Activated CD8-positive, alpha-beta memory T cell treated with anti-CD3 and anti-CD28 coated beads for 36 hours (primary cell): ENCODE data around the gene MFSD6L. TPM values are rescaled to one million over a fixed set of nuclear protein-coding genes. Genes with fewer than 3 reads are reported as not detected.

Experiments
- CTCF ChIA-PET: fragments of 350-600 bp; sonication (Branson Sonifier 250); formaldehyde crosslinking; loops from one replicate; lab custom pipeline; 2021; ENCODE audit warnings: antibody characterized with exemption; lab: Charles Lee
- POLR2A ChIA-PET: fragments of 350-600 bp; sonication (Branson Sonifier 250); formaldehyde crosslinking; loops from one replicate; lab custom pipeline; 2021; ENCODE audit warnings: antibody characterized with exemption; lab: Charles Lee
- total RNA-seq, 2 experiments: library from RNA; stranded (reverse); gene quantifications; one replicate each; pipeline ENCODE4 v1.2.3, GENCODE V29; 2021

MFSD6L gene
- total RNA-seq: not detected

- ChIA-PET CTCF (no interaction called here), POLR2A (no interaction called here)
These were observed at the start of gene MFSD6L for GRCh38 chr17:8798846-8799569. Gene MFSD6L (minus strand): TSS chr17:8799365. CDS start chr17:8799120, 245 bp downstream.

DNA sequence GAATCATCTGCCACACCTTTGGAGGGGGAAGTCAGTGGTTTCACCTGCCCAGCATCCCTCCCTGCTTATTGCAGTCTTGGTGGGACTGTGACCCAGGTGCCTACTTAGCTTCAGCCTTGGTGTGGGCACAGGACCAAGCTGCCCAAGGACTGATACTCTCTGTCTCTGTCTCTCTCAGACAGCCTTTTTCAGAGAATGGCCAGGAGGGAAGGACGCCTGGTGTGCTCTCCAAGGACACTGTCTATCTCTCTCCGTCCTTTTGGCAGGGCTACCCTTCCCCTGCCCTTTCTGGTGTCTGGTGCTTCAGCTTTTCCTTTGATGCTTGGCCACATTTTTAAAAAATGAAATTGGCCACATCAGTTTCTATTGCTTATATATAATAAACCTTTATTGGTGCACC is 48.7 kb upstream of the MFSD6L start:
- ChIA-PET POLR2A (no interaction called here), CTCF (no interaction called here)

GRCh38 chr17:8846768-8847211 is 47.6 kb upstream of the MFSD6L start:
- CTCF ChIA-PET: interaction anchor here (0.7 kb wide), 1 partner anchor 21 kb away, joined by 4 read pairs; no protein-coding TSS in a partner anchor
- POLR2A ChIA-PET: interaction anchor here (0.6 kb wide), 1 partner anchor 11 kb away, joined by 9 read pairs; no protein-coding TSS in a partner anchor

DNA sequence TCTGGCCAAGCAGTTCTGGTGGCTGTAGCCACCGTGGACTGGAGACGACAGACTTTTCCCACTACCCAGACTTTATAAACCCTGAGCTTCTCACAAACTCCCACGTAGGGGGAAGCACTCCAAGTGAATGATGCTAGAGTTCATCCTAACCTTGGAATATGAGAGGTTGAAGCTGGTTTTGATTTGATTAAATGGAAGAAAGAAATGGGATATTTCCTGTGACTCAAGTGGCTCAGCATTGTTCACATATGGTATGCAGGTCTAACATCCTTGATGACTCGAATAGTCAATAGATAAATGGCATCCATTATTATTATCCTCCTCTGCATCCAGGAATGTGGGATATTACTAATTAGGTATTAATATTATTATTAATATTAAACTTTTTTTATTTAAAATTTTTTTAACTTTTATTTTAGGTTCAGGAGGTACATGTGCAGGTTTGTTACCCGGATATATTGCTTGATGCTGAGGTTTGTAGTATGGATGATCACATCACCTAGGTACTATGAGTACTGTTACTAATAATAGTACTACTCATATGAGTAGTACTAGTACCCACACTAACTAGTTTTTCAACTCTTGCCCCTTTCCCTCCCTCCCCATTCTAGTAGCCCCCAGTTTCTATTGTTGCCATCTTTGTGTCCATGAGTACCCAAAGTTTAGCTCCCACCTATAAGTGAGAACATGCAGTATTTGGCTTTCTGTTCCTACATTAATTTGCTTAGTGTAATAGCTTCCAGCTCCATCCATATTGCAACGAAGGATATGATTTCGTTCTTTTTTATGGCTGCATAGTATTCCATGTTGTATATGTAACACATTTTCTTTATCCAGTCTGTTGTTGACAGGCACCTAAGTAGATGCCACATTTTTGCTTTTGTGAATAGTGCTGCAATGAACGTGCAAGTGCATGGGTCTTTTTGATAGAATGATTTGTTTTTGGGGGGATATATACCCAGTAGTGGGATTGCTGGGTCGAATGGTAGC is 45.4 kb upstream of the MFSD6L start:
- ChIA-PET CTCF (no interaction called here), POLR2A (no interaction called here)

GRCh38 chr17:8843344-8843743 is 44.2 kb upstream of the MFSD6L start:
- ChIA-PET CTCF (no interaction called here), POLR2A (no interaction called here)

DNA sequence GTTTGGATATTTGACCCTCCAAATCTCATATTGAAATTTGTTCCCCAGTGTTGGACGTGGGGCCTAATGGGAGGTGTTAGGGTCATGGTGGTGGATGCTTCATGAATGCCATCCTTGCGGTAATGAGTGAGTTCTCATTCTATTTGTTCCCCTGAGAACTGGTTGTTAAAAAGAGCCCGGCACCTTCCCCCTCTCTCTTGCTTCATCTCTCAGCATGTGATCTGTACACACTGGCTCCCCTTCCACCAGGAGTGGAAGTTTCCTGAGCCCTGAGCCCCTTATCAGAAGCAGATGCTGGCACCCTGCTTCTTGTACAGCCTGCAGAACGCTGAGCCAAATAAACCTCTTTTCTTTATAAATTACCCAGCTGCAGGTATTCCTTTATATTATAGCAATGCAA is 42.7 kb upstream of the MFSD6L start:
- POLR2A ChIA-PET: no interaction called here

GRCh38 chr17:8839410-8839935 is 40.3 kb upstream of the MFSD6L start:
- ChIA-PET POLR2A (no interaction called here), CTCF (no interaction called here)

More for the DNA sequence above, 42.7 kb upstream of the MFSD6L start:
- CTCF ChIA-PET: no interaction called here

DNA sequence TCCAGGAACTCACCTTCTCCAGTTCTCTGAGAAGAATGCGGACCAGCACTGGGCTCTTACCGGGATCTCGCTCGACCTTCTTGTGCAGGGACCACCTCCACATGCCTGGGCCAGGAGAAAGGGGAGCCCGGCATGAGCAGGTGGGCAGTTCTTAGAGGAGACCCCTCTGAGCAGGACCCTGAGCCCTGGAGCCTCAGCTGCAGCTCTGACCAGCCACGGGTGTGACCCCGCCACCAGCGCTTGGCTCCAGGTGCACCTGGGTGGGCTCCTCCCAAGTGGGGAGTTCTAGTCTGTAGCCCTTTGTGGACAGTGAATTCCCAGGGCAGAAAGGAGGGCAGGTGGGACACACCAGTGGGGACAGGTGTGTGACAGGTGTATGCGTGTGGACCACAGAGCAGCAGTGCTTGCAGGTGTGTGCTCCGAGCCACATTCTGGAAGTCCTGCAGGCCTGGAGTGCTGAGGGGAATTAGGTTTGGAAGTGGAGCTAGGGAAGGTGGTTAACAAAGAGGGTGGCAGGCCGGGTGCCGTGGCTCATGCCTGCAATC is 39.5 kb upstream of the MFSD6L start:
- ChIA-PET POLR2A (no interaction called here), CTCF (no interaction called here)

GRCh38 chr17:8837563-8838075 is 38.5 kb upstream of the MFSD6L start:
- CTCF ChIA-PET: no interaction called here
- POLR2A ChIA-PET: no interaction called here

DNA sequence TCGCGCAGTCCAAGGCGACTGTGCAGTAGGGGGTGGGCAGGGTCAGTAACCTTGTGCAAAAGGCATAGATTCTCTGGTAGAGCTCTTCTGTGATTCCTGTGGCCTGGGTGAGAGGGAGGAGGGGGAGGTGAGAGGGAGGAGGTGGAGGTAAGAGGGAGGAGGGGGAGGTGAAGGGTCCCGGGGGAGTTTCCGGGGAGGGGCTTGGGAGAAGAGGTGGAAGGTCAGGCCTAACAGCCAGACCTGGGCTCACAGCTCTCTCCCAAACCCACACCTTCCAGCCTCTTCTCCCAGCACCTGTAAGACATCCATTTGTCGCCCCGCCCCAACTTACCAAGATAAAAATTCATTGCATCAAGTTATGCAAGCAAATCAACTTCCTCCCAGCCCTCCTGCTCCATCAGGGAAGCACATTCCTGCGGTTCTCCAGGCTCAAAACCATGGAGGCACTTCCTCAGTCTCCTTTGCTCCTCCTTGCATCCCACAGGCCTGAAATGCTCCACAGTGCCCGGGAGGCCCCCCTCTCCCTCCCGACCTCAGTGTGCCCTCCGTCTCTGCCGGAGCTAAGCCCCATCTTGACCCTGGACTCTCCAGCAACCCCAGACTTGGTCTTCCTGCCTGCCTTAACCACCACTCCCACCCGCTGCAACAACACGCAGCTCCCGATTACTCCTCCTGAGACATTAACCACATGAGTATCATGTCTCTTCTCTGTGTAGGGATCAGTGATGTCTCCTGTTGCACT is 37.8 kb upstream of the MFSD6L start:
- POLR2A ChIA-PET: no interaction called here

GRCh38 chr17:8835631-8836364 is 36.6 kb upstream of the MFSD6L start:
- CTCF ChIA-PET: no interaction called here
- POLR2A ChIA-PET: no interaction called here

More for the DNA sequence above, 37.8 kb upstream of the MFSD6L start:
- CTCF ChIA-PET: no interaction called here

- ChIA-PET CTCF (no interaction called here), POLR2A (no interaction called here)
These were observed 35.9 kb upstream of the MFSD6L start for GRCh38 chr17:8835106-8835505.

GRCh38 chr17:8832711-8833352 is 33.7 kb upstream of the MFSD6L start:
- POLR2A ChIA-PET: no interaction called here
- CTCF ChIA-PET: interaction anchor here (0.6 to 0.8 kb wide), 3 partner anchors 26 to 651 kb away, joined by 3 read pairs; no protein-coding TSS in a partner anchor

DNA sequence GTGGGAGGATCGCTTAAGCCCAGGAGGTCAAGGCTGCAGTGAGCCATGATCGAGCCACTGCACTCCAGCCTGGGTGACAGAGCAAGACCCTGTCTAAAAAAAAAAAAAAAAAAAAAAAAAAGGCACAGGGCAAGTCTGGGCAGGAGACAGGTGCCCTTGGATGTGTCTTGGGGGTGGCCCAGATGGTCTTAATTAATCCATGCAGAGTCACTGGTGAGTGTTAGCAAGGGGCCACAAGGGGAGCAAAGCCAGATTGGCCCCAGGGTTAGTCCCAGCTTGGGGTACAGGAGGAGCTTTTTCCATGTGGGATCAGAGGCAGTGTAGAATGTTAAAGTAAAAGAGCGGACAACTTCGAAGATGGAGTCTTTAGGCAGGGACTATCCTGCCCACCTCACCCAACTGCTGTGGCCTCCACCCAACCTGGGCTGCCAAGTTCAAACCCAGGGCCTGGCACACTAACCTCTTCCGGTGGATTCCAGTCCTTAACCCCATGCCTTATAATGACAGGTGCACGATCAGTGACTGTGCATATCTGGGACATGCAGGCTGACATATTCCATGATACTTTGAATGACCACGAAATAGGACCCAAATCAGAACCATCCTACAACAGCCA is 32.2 kb upstream of the MFSD6L start:
- ChIA-PET CTCF (interaction anchor here (0.6 to 0.7 kb wide), 3 partner anchors 17 to 68 kb away, joined by 3 to 4 read pairs (median 3); no protein-coding TSS in a partner anchor), POLR2A (no interaction called here)

DNA sequence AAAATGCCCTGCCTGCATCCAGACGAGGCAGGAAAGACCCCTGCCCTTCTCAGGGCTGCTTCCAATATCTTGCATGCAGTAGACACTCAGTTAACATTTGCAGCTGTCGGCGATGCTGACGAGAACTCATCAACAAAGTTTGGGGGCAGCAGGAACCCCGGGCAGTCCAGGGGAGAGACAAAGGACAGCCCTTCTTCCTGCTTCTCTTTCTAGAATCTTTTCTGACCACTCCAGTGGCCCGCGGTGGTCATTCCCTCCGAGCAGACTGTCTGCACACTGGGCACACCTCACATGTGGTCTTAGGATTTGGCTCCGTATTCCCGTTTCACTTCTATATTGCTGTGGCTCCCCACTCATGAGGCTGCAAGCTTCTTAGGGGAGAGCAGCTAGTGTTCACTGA is 31.0 kb upstream of the MFSD6L start:
- ChIA-PET POLR2A (no interaction called here), CTCF (no interaction called here)

DNA sequence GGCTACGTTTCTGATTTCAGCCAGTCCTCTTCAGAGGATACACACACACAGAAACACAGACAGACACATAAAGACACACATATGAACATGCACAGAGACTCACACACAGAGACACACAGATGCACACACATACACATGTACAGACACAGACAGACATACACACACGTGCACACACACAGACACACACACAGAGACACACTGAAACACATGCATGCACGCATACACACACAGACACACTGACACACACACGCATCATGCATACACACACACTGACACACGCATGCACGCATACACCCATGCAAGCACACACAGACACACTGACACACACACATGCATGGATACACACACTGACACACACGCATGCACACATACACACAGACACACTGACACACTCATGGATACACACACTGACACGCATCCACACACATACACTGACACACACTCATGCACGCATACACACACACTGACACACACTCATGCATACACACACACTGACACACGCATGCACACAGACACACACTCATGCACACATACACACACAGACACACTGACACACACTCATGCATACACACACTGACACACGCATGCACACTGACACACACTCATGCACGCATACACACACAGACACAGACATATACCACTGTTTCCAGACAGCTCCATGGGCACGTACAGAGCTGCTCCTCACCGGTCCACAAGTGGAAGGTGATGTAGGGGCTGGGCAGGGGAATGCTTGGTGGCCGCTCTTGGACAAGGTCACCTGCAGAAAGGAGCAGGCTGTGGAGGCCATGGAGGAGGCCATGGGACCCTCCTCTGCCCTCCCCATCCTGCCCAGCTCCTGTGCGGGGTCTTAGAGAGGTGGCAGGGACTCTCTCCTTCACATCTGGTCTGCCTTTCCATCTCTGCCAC is 30.1 kb upstream of the MFSD6L start:
- POLR2A ChIA-PET: no interaction called here
- CTCF ChIA-PET: no interaction called here
